ENCODE data around the gene RNF112.

RNF112 gene

DNA sequence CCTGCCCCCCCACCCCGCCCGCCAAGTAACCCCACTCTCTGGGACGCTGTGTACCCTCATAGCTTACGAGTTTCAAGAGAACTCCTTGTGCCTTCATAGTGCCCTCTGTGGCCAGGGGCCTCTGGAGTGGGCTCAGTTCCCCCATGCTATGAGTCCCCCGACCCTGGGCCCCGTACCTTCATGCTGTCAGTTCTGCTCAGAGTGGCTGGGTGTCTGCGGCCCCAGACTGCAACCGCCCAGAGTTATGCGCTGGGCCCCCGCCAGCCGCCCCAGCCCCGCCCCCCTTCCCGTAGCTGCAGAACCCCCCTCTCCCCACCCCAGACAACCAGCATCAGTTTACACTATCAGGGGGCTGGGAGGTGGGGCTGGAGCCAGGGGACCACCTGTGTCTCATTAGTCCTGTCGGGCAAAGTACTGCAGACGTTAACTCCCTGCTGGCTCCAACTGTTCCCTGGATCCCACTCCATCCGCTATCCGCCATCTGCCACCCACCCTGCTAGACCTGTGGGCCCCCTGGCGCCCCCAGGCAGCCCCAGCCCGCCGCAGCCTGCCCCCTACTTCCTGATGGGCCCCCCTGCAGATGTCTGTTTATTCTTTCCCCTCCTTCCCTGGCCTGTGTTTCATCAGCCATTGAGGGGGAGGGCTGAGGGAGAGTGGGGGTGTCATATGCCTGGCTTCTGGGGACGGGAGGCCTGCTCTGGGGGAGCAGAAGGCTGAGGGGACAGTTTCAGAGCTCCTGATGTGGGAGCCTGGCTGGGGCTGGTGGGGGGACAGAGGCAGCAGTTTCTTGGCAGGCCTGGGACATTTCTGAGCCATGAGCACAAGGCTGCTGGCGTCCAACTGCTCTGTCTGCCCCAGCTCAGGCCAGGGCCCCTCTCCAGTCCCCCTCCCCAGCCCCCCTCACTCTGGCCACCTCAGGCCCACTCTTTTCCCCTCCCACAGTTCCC, 23.8 kb upstream of the RNF112 start, which contains the start of gene MFAP4:
MFAP4 (minus strand) TSS at position 217 of the 947 bp plus-strand sequence; CDS start at position 182, 35 bp downstream.
- DNase-seq (ENCODE audit: extremely low spot score, insufficient read length, low read depth) (no peak), FAIRE-seq (no peak)

DNA sequence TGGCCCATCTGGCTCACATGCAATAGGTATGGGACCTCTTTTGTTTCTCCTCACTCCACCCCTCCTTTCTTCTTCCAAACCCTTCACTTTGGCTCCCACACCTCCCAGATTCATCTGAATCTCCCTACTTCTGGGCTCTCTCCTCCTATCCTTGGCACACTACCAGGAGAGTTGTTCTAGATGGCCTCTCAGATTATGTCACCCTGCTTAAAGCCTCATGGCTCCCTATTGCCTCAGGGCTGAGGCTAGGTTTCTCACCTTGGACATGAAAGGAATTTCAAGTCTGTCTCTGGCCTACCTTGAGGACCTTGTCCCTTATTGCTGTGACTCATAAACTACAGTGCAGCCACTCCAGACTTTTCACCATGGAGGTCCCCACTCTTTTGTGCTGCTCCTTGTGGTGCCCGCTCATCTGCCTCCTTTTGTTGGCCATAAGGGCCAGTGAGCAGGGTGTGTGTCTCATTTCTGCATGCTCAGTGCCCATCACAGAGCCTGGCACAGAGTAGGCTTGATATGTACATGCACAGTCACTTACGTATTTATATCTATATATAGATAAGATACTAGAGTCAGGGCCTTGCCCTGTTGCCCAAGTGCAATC, 23.0 kb upstream of the RNF112 start:
- DNase-seq (ENCODE audit: extremely low spot score, insufficient read length, low read depth) (no peak), FAIRE-seq (no peak)

DNA sequence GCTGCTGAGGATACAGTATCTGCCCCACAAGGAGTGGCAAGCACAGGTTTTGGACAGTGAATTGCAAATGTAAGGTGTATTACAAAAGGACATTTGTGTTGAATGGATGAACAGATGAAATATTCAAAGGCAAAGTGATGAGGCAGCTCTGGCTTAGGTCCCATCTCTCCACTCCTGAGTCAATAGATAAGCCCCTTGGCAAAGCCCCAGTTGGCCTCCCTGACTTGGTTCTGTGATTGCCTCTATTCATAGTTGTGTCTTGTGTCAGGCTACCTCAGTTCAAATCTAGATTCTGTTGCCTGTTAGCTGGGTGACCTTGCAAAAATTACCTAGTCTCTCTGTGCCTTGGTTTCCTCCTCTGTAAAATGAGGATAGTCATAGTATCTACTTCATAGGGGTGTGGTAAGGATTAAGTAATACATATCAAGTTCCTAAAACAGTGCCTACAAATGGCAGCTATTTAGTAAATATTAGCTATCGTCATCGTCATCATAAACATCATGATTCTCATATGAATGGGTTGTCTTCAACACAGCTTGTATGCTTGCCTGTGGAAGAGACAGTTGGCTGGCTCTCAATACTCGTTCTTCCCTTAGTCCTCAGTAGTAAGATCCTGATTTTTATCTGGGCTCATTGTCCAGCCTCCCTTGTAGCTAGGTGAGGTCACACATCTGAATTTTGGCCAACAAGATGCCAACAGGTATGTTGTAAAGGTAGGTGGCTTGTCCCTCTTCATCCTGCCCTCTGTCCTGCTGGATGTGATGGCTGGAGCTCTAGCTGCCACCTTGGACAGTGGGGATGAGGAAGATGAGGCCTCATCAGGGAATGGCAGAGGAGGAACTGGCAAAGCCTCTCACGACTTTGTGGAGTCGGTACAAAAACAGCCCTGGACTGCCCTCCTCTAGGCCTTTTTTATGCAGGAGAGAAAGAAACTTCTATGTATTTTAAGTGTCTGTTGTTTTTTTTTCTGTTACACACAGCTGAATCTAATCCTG, 21.9 kb upstream of the RNF112 start:
- no peak for FAIRE-seq
- no peak for DNase-seq (ENCODE audit: extremely low spot score, insufficient read length, low read depth)

DNA sequence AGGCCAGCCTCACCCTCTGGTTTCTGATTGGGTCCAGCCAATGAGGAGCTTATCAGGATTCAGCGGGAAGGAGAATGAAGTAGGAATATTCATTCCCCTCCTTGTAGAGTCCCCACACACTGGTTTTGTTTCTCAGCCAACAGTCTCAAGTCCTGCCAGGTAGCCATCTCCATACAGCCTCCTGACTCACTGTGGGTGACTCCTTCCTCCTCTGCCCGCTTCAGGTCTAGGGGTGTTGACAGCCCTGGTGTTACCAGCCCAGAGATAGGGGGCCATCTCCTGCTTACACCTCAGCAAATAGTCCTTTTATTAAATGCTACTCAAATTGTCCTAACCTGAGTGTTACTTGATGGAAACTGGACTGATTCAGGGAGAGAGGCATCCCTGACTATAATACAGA, 20.1 kb upstream of the RNF112 start:
- FAIRE-seq (no peak), DNase-seq (ENCODE audit: extremely low spot score, insufficient read length, low read depth) (no peak)

DNA sequence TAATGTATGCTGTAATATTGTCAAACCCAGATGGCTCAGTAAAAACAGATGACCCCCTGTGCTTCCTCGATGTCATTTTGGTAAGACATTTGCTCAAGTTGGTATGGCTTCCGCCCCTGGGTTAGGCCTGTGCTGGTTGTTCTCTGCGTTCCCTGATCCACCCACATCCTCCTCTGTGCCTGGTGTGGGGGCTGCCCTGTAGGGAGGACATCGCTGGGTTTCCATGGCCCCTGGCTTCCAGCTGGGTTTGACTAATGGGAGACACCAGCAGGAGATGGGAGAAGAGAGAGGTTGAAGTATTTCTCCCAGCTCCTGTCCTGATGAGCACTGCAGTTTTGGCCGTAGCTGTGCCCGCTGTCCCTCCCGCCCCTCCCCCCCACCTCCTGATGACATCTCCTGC, 19.6 kb upstream of the RNF112 start:
- DNase-seq (ENCODE audit: extremely low spot score, insufficient read length, low read depth) = no peak
- FAIRE-seq = no peak

DNA sequence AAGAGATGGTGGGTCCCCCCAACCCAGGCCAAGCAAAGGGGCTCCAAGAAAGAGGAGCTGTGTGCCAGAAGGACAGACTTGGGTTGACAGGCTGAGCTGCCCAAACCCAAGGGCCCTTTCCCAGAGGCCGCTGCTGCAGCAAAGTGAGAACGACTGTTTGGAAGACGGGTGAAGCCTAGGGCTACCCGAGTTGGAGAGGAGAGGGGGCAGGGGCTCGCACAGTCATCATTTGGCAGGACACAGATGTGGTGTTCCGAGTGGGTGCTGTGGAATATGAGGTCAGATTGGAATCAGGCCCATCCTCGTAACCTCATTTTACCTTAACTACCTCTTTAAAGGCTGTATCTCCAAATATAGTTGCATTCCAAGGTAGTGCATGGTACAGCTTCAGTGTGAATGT, 18.7 kb upstream of the RNF112 start:
- FAIRE-seq (no peak), DNase-seq (ENCODE audit: extremely low spot score, insufficient read length, low read depth) (no peak)

DNA sequence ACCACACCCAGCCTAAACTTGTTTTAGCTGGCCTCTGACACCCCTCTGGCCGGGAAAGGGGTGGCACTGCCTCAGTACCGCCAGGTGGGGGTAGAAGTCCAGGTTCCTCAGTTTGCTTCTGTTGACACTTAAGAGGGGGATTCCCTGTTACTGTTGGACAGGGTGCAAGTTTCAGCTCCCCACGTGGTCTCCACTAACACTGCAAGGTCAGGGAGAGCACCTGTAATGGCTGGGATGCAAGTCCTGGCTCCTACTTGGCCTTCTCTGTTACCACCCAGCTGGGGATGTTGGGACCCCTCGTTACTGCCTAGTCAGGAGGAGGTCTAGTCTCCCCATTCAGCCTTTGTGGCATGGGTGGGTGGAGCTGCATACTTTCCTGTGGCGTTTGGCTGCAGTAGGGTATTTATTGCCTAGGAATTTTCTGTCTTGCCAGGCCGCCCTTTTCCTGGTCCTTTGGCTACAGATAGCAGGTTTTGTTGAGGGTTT, 13.4 kb upstream of the RNF112 start:
- no peak for FAIRE-seq
- DNase-seq (ENCODE audit: extremely low spot score, insufficient read length, low read depth) = no peak

DNA sequence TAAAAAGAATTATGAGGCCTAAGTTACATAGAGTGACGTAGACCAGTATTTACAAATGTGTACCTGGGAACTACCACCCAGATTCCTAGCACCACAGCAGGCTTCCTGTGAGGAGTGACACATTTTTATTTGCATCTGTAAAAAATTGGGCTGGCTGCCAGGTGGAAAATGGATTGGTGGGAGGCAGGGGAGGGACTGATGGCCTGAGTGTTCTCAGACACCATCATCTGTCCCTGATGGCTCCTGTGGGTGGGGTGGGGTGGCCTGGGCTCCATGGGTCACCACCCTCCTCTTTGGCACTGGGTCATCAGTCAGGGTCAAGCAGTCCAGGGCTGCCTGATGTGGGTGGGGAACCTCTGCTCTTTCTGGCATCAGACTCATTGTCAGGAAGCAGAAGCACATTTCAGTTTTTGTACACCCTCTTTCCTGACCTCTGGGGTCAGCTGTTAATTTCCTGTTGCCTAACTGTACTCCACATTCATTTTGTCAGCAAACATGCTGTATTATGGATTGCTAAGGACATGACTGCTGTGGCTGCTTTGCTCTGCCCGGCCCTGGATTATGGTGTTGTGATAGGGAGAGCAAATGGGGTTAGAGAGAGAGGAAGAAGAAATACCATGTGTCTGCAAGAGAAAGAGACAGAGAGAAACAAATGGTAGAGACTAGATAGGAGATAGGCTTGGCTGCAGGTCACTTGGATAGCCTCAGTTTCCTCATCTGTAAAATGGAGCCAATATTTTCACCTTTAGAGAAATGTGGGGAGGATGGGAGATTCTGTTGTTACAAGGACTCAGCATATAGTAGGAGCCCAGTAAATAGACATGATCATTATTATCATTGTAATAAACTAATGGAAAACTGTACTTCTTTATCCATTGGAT, 12.5 kb upstream of the RNF112 start:
- FAIRE-seq = no peak
- DNase-seq (ENCODE audit: extremely low spot score, insufficient read length, low read depth) = no peak

DNA sequence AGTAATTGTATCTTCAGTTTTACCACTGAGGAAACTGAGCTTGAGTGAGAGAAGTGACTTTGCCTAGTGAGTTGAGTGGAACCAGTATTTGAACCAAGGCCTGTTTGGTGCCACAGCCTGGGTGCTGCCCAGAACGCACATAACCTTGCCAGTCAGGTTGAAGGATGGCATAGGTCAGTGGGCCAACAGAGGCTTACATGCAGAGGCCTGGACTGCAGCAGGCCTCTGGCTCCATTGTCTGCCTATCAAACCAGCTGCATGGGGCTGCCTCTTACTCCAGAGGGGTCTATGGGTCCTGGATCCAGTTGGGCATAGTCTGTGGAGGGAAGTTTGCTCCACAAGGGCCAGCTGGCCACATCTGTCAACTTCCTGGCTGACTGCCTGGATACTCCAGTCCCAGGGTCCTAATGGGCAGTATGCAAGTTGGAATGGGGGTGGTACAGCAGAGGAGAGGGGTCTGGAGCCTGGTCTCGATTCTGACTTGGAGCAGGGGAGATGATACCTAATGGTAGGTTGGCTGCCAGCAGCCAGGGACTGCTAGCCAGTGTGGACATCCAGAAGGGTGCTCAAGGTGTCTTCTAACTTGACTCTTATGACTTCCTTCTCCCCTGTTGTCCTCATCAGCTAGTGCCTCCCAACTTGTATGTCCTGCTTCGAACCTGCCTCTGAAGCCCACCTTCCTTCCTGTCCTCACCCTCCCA, 11.1 kb upstream of the RNF112 start:
- no peak for FAIRE-seq
- DNase-seq (ENCODE audit: extremely low spot score, insufficient read length, low read depth) = no peak

DNA sequence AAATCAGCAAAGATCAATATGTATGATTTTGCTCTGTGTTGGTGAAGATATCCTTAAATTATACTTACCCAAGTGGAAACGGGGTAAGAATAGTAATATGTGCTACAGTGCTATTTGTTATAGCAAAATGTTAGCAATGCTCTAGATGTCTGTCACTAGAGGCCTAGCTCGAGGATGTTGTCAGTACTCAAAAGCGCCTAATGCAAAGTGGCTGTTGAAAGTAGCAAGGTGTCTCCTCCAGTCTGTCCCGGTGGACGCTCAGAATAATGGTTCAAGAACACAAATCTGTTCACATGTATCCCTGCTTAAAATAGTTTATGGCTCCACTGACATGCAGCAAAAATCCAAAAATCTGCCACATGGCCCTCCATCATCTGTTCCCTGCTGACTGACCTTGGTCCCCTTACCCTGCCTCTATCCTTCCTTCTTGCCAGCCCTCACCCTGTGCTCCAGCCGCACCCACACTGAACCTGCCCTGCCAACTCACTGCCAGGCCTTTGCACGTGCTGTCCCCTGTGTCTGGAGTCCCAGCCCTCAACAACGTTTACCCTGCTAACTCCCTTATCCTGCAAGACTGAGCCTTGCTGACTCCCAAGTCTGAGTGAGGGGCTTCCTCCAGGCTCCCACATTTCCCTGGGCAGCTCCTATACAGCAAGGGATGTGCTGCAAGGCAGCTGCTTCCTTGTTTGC, 9.6 kb upstream of the RNF112 start:
- no peak for DNase-seq (ENCODE audit: extremely low spot score, insufficient read length, low read depth)
- no peak for FAIRE-seq

DNA sequence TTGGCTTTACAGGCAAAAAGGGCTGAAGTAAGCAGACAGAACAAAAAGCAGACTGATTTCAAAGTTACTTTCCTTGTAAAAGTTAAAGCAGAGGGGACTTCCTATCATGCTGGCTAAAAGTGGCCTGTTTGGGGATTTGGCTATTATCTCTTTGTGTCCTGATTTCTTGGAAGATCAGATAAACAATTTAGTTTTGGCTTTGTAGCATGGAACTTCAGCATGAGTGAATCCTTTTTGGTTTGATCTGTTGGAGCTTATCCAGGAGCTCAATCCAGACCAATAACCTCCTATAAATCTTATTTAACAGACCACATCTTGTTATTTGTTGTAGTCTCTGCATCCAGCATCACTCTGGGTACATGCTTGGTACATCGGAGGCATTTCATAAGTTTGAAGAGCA, 8.9 kb upstream of the RNF112 start:
- DNase-seq (ENCODE audit: extremely low spot score, insufficient read length, low read depth) (no peak), FAIRE-seq (no peak)

DNA sequence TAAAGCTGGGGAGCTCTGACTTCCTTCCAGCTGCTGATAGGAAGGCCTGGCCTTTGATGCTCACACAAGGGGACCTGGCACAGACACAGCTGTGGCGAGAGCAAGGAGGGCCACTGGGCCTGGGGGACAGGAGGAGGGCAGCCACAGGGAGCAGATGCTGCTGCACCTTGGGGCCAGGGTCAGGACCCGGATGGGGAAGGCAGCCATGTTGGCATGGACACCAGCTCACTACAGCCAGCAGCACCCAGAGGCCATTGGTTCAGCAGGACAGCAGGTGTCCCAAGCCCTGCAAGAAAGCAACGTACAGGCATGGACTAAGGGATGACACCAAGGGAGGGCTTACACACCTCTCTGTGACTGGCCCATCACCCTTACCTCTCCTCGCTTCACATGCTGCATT, 8.0 kb upstream of the RNF112 start:
- FAIRE-seq (no peak), DNase-seq (ENCODE audit: extremely low spot score, insufficient read length, low read depth) (no peak)

DNA sequence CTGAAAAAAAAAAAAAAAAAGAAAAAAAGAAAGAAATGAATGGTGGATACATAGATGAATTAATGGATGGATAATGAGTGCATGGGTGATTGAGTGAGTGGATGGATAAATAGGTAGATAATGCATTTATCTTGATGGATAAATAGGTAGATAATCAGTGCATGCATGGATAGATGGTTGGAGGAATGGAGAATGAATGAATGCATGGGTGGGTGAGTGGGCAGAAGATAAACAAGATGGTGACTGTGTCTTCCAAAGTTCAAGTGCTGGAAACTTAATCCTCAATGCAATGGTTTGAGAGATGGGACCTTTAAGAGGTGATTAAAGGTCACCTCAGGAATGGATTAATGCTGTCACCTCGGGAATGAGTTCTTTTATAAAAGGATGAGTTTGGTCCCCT, 6.8 kb upstream of the RNF112 start:
- DNase-seq (ENCODE audit: extremely low spot score, insufficient read length, low read depth) (no peak), FAIRE-seq (no peak)

DNA sequence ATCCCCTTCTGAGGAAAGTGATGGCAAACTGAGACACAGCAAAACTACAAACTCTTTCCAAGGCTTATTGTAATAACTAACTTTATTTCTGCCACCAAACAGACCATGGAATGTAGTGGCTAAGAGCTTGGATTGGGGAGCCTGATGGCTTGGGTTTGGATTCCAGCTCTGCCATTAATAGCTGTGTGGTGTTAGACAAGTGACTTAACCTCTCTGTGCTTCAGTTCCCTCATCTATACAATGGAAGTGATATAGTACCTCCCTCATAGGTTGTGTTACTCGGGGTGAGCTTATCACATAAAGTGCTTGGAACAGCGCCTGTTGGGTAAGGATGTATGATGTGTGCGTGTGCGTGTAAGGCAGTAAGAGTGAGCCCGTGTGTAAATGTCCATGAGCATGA, 5.9 kb upstream of the RNF112 start:
- FAIRE-seq (no peak), DNase-seq (ENCODE audit: extremely low spot score, insufficient read length, low read depth) (no peak)

DNA sequence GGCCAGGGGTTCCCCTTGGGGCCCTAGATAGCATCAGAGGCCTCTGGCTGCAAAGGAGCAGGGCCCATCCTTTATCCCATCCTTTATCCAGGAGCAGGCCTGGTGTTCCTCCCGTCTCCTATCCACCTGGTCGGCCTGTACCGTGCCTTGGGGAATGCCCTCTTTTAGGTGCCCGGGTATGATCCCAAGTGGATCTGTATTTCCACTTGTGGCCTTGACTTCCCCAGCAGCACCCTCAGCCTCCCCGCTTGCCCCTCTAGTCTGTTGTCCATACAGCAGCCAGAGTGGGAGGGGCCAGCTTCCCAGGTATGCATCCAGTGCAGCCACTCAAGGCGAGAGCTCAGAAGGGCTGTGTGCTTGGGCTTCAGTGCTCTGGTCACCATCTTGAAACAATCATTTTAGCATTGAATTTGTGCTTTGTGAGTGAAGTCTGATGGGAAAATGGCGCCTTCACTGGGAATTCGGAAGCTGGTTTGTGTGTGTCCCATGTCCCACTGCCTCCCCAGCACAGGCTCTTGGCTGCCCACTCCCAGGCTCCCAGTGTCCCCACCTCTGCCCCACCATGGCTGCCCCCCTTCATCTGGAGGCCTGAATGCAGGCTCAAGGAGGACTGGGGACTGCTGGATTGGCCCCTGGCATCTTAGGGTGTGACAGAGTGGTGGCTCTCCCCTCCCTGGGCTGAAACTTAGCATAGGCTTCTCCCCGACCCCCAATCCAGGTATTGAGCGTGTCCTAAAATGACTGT, 3.3 kb upstream of the RNF112 start:
- DNase-seq (ENCODE audit: extremely low spot score, insufficient read length, low read depth) (no peak), FAIRE-seq (no peak)

DNA sequence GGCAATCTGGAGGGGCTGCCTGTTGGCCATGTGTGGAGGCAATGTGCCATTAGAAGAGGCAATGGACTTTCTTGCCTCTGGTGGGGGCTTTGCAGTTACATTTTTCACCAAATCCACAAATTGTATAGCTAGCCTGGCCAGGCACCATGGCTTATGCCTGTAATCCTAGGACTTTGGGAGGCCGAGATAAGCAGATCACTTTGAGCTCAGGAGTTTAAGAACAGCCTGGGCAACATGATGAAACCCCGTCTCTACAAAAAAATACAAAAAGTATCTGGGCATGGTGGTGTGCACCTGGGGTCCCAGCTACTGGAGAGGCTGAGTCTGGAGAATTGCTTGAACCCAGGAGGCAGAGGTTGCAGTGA, 2.7 kb upstream of the RNF112 start:
- DNase-seq (ENCODE audit: extremely low spot score, insufficient read length, low read depth) (no peak), FAIRE-seq (no peak)

DNA sequence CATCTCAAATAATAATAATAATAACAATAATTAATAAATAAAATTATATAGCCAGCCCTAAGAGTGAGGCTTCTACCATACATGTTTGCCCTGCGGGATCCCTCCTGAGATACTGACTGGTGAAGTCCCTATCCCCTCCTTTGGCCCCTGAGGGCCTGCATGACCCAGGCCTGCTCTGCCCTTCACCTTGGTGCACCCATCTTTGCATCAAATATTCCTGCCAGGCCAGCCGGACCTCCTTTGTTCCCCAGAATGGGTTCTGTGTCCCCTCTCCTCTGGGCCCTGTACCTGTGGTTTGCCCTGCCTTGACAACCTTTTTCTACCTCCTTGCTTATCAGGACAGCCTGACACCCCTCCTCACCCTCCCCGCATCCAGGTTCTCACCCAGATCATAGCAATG, 2.0 kb upstream of the RNF112 start:
- FAIRE-seq = no peak
- DNase-seq (ENCODE audit: extremely low spot score, insufficient read length, low read depth) = no peak

DNA sequence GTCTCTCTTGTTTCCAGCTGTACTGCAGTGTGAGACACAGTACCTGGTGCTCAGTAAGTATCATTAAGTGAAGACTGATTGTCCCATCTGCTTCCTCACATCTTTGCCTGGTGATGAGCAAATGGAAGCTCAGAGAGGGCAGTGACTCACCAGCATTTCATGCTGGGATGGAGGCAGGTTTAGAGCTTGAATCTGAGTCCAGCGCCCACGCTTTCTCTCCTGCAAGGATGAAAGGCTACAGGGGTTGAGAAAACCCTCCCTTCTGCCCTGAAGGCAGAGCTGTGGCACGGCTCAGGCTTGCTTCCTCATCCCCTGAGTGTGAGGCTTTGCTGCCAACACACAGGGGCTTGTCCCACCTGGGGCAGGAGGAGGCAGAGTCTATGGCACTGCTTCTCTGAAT, 1.5 kb upstream of the RNF112 start:
- DNase-seq (ENCODE audit: extremely low spot score, insufficient read length, low read depth) = no peak
- FAIRE-seq = no peak

All from GM18507 (cell line).